Fibroblast of pulmonary artery (primary cell): ENCODE results near the gene CFAP45.

ENCODE experiments used
- DNase-seq: peaks from one replicate; pipeline ENCODE4 v3.0.0-alpha.2; 2010; ENCODE audit warnings: low read depth
- H3K4me3 ChIP-seq: replicated peaks from 2 replicates; pipeline ENCODE4 v1.5.1; 2011; ENCODE audit warnings: low read depth, mild to moderate bottlenecking, control low read depth, low read length, moderate library complexity
- TF ChIP-seq, protein P1 (sequence below): IDR thresholded peaks from 2 replicates; pipeline ENCODE4 v1.5.1; 2011; ENCODE audit warnings: mild to moderate bottlenecking, control low read depth, low read length, inconsistent platforms; ENCODE audit errors: missing control alignments

Gene CFAP45

GRCh38 chr1:159853417-159854115 is 46.4 kb downstream of the CFAP45 start:
- TF ChIP-seq, protein P1, sequence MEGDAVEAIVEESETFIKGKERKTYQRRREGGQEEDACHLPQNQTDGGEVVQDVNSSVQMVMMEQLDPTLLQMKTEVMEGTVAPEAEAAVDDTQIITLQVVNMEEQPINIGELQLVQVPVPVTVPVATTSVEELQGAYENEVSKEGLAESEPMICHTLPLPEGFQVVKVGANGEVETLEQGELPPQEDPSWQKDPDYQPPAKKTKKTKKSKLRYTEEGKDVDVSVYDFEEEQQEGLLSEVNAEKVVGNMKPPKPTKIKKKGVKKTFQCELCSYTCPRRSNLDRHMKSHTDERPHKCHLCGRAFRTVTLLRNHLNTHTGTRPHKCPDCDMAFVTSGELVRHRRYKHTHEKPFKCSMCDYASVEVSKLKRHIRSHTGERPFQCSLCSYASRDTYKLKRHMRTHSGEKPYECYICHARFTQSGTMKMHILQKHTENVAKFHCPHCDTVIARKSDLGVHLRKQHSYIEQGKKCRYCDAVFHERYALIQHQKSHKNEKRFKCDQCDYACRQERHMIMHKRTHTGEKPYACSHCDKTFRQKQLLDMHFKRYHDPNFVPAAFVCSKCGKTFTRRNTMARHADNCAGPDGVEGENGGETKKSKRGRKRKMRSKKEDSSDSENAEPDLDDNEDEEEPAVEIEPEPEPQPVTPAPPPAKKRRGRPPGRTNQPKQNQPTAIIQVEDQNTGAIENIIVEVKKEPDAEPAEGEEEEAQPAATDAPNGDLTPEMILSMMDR = no peak
- DNase-seq = no peak
- H3K4me3 ChIP-seq = peak overlapping the region; percentile 58

DNA sequence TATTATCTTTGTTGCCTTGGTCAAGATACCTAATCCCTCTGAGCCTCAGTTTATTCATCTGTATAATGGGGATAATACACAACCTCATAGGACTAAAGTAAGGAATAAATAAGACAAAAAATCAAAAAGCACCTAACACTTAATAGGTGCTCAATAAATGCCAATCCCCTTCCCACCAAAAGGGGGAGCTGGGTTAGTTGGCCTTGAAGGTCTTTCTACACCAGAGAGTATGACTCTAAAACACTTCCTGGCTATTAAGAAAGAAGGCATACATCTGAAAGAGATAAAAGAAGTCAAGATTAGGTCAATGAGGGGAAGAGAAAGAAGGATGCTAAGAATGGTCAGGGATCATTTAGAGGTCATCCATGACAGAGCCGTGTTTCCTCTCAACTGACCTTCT is 48.6 kb downstream of the CFAP45 start:
- TF ChIP-seq, protein P1 = peak; percentile 6
- H3K4me3 ChIP-seq = no peak overlapping the region
- DNase-seq = no peak

GRCh38 chr1:159849626-159850366 is 50.2 kb downstream of the CFAP45 start:
- TF ChIP-seq, protein P1 = no peak
- no peak overlapping the region for H3K4me3 ChIP-seq
- peak; percentile 52 for DNase-seq

- H3K4me3 ChIP-seq = no peak overlapping the region
- TF ChIP-seq, protein P1 = no peak
- no peak for DNase-seq
These were observed 51.6 kb downstream of the CFAP45 start for GRCh38 chr1:159848326-159848725.

GRCh38 chr1:159847231-159847630 is 52.7 kb downstream of the CFAP45 start:
- TF ChIP-seq, protein P1 = no peak
- DNase-seq = no peak
- no peak overlapping the region for H3K4me3 ChIP-seq

DNA sequence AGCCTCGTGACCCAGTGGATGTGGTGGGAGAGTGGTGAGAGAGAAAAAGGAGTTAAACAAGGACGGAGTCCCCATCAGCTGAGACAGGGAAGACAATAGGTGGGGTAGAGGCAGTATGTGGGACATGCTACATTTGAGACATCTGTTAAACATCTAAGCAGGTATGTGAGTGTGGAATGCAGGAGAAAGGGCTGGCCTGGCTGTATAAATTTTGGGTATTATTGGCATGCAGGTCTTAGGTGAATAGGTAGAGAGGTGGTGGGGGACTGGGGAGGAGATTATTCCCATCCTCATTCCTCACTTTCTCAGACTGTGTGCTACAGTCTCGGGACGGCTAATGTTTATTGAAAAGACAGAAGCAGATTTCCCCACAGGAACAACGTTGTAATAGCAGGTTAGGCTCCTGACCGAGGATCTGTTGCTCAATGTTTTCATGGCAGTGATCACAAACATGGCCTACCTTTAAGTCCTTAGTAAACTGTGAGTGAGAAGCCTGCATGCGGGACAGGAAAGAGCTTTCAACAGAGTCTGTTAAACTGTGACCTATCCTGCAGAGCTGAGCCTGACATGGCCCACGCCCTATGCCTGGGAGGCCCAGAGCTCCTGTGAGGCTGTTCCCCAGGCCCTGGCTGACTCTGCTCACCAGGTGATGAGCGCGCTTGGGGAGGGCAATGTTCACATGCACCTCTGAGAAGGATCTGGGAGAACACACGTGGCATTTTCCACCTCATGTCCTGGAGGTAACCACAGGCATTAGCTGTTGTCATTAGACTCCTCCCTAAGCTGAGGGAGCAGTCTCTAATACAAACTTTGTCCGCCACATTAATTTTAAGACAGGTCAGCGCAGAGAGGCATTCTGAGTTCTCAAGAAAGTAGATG is 54.0 kb downstream of the CFAP45 start:
- TF ChIP-seq, protein P1 = no peak
- H3K4me3 ChIP-seq = no peak overlapping the region
- DNase-seq = no peak
